ENCODE results near the gene KLHL12.

Gene KLHL12

DNA sequence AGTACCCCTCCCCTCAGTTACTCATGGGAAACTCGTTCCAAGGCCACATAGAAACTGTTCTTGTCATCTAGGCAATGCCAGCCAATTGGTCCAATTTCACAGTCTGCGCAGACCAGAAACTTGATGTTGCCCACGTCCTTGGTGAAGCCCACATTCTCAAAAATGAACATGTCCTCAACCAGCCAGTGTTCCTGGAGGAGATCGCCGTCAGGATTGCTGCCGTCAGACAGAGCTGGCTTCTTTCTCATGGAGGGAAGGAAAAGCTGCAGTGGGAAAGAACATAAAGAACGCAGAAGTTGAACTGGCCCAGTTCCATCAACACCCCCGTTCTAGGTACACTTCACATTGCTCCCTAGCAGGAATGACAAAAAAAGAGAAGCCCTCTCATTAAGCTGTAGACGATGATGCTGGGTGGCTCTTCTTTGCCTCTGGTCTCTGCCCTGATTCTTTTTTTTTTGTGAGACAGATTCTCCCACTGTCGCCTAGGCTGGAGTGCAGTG, 46.0 kb downstream of the KLHL12 start:
- ATAC-seq (ENCODE audit: low read depth) (no peak), DNase-seq (ENCODE audit: low spot score) (no peak)
- Histone ChIP-seq H3K4me3 (ENCODE audit: severe bottlenecking) (no peak overlapping the region), H3K4me1 (ENCODE audit: insufficient read depth, poor library complexity, severe bottlenecking) (no peaks in the 10 kb centered on the region), H3K27ac (ENCODE audit: poor library complexity, severe bottlenecking) (no peak overlapping the region), H3K27me3 (ENCODE audit: insufficient read depth, poor library complexity, severe bottlenecking) (no peaks in the 10 kb centered on the region), H3K36me3 (ENCODE audit: low read depth) (peaks cover 19% of the 10 kb centered on the region), H3K9me3 (ENCODE audit: severe bottlenecking) (no peaks in the 10 kb centered on the region)
- TF ChIP-seq, protein P1, sequence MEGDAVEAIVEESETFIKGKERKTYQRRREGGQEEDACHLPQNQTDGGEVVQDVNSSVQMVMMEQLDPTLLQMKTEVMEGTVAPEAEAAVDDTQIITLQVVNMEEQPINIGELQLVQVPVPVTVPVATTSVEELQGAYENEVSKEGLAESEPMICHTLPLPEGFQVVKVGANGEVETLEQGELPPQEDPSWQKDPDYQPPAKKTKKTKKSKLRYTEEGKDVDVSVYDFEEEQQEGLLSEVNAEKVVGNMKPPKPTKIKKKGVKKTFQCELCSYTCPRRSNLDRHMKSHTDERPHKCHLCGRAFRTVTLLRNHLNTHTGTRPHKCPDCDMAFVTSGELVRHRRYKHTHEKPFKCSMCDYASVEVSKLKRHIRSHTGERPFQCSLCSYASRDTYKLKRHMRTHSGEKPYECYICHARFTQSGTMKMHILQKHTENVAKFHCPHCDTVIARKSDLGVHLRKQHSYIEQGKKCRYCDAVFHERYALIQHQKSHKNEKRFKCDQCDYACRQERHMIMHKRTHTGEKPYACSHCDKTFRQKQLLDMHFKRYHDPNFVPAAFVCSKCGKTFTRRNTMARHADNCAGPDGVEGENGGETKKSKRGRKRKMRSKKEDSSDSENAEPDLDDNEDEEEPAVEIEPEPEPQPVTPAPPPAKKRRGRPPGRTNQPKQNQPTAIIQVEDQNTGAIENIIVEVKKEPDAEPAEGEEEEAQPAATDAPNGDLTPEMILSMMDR (IDR thresholded peaks at IDR 0.05; ENCODE audit: poor library complexity, severe bottlenecking), result no peak

DNA sequence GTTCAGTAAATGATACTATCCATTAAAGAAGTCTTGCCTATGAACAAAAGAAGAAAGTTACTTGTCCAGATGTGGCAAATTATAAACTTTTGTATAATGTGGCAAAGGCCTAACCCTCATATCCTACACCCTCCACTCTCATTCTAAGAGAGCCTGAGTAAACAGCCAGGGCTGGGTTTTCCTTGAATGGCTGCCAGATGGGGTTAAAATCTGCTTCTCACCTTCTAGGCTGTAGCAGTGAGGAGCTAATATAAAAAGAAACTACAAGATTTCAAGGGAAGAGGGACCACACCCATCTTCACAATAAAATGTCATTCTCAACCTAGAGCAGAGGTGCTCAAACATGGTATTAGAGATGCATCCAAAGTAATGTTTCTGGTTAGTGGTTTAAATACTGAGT, 47.0 kb downstream of the KLHL12 start:
- TF ChIP-seq, protein P1 (IDR thresholded peaks at IDR 0.05; ENCODE audit: poor library complexity, severe bottlenecking), result no peak
- no peaks in the 10 kb centered on the region for H3K27me3 ChIP-seq (ENCODE audit: insufficient read depth, poor library complexity, severe bottlenecking)
- DNase-seq (ENCODE audit: low spot score), result no peak
- no peak overlapping the region for H3K4me3 ChIP-seq (ENCODE audit: severe bottlenecking)
- H3K36me3 ChIP-seq (ENCODE audit: low read depth), result peaks cover 19% of the 10 kb centered on the region
- H3K9me3 ChIP-seq (ENCODE audit: severe bottlenecking), result no peaks in the 10 kb centered on the region
- no peak overlapping the region for H3K27ac ChIP-seq (ENCODE audit: poor library complexity, severe bottlenecking)
- no peaks in the 10 kb centered on the region for H3K4me1 ChIP-seq (ENCODE audit: insufficient read depth, poor library complexity, severe bottlenecking)
- ATAC-seq (ENCODE audit: low read depth), result no peak

DNA sequence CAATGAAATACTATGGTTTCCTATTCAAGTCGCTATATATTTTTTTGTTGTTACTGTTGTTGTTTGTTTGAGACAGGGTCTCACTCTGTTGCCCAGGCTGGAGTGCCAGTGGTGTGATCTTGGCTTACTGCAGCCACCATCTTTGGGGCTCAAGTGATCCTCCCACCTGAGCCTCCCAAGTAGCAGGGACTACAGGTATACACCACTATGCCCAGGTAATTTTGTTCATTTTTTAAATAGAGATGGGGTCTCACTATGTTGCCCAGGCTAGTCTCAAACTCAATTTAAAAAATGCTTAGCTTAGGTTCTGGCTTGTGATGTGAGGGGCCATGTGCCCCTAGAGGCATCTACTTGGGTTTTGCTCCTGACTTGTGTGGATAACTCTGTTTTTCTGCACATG, 47.9 kb downstream of the KLHL12 start:
- ATAC-seq (ENCODE audit: low read depth), result no peak
- H3K36me3 ChIP-seq (ENCODE audit: low read depth), result peaks cover 18% of the 10 kb centered on the region
- H3K4me3 ChIP-seq (ENCODE audit: severe bottlenecking), result no peak overlapping the region
- H3K9me3 ChIP-seq (ENCODE audit: severe bottlenecking), result no peaks in the 10 kb centered on the region
- no peak for DNase-seq (ENCODE audit: low spot score)
- no peaks in the 10 kb centered on the region for H3K4me1 ChIP-seq (ENCODE audit: insufficient read depth, poor library complexity, severe bottlenecking)
- TF ChIP-seq, protein P1 (IDR thresholded peaks at IDR 0.05; ENCODE audit: poor library complexity, severe bottlenecking), result no peak
- H3K27ac ChIP-seq (ENCODE audit: poor library complexity, severe bottlenecking), result no peak overlapping the region
- no peaks in the 10 kb centered on the region for H3K27me3 ChIP-seq (ENCODE audit: insufficient read depth, poor library complexity, severe bottlenecking)

DNA sequence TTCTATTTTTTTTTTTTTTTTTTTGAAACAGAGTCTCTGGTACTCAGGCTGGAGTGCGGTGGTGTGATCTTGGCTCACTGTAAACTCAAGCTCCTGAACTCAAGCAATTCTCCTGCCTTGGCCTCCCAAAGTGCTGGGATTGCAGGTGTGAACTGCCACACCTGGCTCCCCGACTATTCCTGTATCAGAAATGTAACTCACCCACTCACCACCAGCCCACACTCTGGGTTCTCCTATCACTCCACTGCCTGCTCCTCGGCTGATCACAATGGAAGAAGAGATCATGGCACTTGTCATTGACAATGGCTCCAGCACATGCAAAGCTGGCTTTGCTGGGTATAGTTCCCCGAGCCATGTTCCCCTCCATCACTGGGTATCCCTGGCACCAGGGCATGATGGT, 54.0 kb downstream of the KLHL12 start:
- Histone ChIP-seq H3K4me3 (ENCODE audit: severe bottlenecking) (no peak overlapping the region), H3K27me3 (ENCODE audit: insufficient read depth, poor library complexity, severe bottlenecking) (no peaks in the 10 kb centered on the region), H3K27ac (ENCODE audit: poor library complexity, severe bottlenecking) (no peak overlapping the region), H3K9me3 (ENCODE audit: severe bottlenecking) (no peaks in the 10 kb centered on the region), H3K4me1 (ENCODE audit: insufficient read depth, poor library complexity, severe bottlenecking) (no peaks in the 10 kb centered on the region), H3K36me3 (ENCODE audit: low read depth) (no peaks in the 10 kb centered on the region)
- ATAC-seq (ENCODE audit: low read depth) (no peak), DNase-seq (ENCODE audit: low spot score) (no peak)
- TF ChIP-seq, protein P1 (IDR thresholded peaks at IDR 0.05; ENCODE audit: poor library complexity, severe bottlenecking), result no peak

DNA sequence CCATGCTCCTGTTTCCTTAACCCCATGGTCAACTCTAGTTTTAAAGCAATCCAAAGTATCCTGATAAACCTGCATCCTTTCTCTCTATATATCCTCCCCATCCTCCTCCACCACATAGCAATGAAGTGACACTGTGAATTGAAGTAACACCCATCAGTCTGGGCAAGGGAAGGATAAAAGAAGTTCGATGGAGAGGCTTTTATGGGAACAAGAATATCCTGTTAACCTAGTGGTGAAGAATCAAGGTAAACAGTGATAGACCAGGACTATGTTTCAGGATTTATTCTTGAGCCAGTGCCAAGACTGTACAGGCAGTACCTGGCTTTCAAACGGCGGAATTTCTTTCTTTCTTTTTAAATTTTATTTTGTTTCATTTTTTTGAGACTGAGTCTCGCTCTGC, 55.7 kb downstream of the KLHL12 start:
- ATAC-seq (ENCODE audit: low read depth) (no peak), DNase-seq (ENCODE audit: low spot score) (no peak)
- Histone ChIP-seq H3K4me3 (ENCODE audit: severe bottlenecking) (no peak overlapping the region), H3K9me3 (ENCODE audit: severe bottlenecking) (no peaks in the 10 kb centered on the region), H3K36me3 (ENCODE audit: low read depth) (no peaks in the 10 kb centered on the region), H3K4me1 (ENCODE audit: insufficient read depth, poor library complexity, severe bottlenecking) (no peaks in the 10 kb centered on the region), H3K27me3 (ENCODE audit: insufficient read depth, poor library complexity, severe bottlenecking) (no peaks in the 10 kb centered on the region), H3K27ac (ENCODE audit: poor library complexity, severe bottlenecking) (no peak overlapping the region)
- TF ChIP-seq, protein P1 (IDR thresholded peaks at IDR 0.05; ENCODE audit: poor library complexity, severe bottlenecking), result no peak
